ENCODE data around the gene FURIN.
"Not testable (repeated sequence)": the region's sequence is repeated elsewhere in the genome, so short reads cannot be mapped to it uniquely, and the experiment has no call there.

FURIN gene

DNA sequence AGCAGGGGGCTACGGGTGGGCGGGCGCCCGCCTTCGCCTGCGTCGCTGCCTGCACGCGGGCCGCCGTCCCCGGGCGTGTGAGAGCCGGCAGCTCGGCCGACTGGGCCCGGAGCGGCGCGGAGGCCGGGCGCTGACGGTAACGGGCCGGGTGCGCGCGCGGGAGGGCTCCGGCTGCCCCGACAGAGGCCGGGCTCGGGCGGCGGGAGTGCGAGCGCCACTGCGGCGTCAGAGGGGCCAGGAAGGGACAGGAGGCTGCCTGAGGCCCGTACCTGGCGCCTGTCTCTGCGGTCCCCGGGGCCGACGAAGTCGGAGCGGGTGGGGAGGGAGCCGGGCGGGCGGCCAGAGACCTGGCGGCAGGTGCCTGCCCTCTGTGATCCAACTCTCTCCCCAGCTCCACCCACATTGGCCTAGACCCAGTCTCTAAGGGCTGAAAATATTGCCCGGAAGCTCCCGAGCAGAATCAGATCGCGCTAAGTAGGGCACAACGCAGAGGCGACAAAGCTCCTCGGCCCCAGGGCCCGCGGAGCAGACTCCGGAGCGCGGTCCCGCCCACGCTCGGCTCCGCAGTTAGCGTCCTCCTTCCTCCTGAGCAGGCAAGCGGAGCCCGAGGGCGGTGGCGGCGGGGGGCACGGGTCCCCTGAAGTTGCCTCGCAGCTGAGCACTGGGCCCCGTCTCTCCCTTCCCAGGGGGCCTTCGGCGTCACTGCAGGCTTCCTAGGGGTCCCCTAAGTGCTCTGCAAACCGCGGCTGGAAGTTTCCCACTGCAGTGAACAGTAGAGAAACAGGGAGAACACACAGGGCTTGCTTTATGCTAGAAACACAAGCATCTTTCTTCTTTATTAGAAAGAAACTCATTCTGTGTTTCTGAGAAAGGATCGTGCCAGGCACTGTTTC is 34.7 kb downstream of the FURIN start, which contains the start of gene MAN2A2:
Gene MAN2A2, plus strand, starts transcription at position 463 of the 893 bp plus-strand sequence. CDS start 906 bp downstream, outside the sequence.
- DNase-seq (ENCODE audit: low read depth), result peak; percentile 69

DNA sequence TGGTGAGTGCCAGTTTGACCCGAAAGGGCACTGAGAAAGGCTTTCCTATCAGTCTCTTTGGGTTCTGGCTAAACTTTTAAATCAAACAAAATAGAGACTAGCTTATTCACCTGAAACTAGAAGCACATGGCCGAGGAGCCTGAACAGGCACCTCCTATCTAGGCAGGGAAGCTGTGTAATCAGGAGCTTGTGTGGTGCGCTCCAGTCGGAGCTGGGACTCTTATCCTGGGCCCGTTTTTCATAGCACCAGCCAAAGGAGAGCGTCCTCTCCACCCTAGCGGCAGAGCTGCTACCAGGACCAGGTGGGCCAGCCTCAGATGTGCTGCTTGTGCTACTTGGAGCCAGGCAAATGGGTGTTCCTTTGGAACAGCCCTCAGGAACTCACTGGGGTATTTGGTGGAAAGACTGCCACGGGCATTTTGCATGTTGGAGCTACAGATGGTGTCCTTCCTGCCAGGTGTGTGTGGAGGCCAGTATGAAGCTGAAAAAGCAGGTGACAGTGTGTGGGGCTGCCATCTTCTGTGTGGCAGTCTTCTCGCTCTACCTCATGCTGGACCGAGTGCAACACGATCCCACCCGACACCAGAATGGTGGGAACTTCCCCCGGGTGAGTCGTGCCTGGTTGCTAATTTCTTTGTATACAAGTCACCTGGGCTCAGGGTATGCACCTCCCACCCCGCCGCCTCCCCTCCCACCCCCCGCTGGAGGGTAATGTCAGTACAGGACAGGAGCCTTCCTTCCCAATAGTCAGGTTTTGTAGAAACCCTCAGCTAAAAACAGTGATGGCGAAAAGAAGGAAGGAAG is 35.5 kb downstream of the FURIN start:
- no peak for DNase-seq (ENCODE audit: low read depth)

- no peak for DNase-seq (ENCODE audit: low read depth)
Observed at GRCh38 chr15:90904746-90905145, 36.4 kb downstream of the FURIN start.

GRCh38 chr15:90905306-90906180 is 37.2 kb downstream of the FURIN start:
- no peak for DNase-seq (ENCODE audit: low read depth)

DNA sequence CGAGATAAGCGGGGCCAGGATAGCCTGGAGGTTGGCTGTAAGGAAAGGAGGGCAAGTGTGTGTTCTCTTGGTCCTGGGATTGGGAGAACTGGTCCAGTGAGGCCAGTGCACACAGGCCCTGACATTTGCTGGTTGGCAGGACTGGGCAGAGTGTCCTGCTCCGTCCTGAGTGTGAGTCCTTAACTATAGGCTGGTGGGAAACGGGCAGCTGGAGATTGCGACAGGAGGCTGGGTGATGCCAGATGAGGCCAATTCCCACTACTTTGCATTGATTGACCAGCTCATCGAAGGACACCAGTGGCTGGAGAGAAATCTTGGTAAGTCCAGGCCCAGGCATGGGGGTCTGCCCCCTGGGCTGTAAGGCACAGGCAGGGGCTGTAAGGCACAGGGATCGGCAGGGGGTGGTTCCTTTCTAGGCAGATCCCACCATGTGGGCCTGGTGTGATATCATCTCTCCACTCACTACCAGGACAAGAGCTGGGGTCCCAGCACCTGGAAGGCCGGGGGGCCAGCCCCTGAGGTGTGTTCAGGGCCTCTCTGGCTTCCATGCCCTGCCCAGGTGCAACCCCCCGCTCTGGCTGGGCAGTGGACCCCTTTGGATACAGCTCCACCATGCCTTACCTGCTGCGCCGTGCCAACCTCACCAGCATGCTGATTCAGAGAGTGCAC is 37.9 kb downstream of the FURIN start:
- DNase-seq (ENCODE audit: low read depth), result no peak

DNA sequence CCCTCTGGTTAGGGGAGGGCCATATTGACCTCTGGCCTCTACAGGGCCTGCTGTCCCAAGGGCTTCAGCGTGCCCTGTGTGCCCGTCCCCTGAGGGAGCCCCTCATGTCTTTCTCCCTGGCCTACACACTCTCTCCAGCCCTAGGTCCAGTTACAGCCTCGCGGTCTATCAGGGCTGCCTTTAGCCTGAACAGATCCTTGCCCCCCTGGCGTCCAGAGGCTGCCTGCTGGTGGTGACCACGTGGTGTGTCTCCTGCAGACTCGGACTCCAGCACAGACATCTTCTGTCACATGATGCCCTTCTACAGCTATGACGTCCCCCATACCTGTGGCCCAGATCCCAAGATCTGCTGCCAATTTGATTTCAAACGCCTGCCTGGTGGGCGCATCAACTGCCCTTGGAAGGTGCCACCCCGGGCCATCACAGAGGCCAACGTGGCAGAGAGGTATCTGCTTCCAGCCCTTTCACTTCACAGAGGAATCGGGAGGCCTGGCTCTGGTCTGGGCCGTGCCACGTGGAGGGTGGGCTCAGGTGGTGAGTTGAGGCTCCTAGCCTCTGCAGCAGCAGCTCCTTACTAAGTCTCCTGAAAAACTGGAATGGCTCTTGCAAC is 38.8 kb downstream of the FURIN start:
- no peak for DNase-seq (ENCODE audit: low read depth)

DNA sequence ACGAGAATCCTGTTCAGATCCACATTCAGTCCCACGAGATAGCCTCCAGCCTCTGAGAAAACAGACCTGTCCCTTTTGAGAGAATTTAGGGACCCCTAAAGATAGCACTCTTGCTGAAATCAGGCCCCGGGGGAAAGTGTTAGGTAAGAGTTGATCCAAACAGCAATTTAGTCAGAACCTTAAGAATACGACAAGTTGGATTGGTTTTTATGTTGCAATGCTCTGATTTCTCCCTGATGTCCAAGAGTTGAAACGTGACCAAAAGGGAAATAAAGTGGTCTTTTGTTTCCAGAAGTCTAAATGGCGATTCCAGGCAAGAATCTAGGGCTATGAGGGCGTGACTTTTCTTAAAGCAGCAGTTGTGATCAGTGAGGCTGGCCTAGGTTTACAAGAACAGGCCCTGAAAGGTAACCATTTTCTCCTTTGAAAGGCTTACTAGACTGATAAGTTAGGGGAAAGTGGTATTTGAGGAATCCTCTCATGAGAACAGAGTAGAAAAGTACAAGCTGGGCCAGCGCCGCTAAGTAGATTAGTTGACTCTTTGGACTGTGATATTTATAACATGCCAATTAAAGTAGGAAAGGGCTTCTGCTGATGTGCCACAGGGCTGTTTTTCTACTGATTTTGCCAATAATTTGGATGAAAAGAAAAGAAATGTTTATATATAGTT is 39.6 kb downstream of the FURIN start:
- DNase-seq (ENCODE audit: low read depth), result no peak

- DNase-seq (ENCODE audit: low read depth), result not testable (repeated sequence)
Observed at GRCh38 chr15:90909449-90909848, 41.1 kb downstream of the FURIN start.

GRCh38 chr15:90909976-90910375 is 41.6 kb downstream of the FURIN start:
- no peak for DNase-seq (ENCODE audit: low read depth)

- DNase-seq (ENCODE audit: low read depth), result no peak
Observed at GRCh38 chr15:90910441-90911301, 42.3 kb downstream of the FURIN start.

DNA sequence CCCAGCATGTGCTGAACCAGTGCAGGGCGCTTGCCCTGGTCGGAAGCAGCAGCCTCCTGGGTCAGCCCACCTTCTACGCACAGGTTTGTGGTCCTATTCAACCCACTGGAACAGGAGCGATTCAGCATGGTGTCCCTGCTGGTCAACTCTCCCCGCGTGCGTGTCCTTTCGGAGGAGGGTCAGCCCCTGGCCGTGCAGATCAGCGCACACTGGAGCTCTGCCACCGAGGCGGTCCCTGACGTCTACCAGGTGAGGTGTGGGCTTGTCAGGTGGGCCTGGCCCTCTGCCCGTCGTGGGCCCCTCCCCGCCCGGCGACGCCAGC is 42.9 kb downstream of the FURIN start:
- no peak for DNase-seq (ENCODE audit: low read depth)

DNA sequence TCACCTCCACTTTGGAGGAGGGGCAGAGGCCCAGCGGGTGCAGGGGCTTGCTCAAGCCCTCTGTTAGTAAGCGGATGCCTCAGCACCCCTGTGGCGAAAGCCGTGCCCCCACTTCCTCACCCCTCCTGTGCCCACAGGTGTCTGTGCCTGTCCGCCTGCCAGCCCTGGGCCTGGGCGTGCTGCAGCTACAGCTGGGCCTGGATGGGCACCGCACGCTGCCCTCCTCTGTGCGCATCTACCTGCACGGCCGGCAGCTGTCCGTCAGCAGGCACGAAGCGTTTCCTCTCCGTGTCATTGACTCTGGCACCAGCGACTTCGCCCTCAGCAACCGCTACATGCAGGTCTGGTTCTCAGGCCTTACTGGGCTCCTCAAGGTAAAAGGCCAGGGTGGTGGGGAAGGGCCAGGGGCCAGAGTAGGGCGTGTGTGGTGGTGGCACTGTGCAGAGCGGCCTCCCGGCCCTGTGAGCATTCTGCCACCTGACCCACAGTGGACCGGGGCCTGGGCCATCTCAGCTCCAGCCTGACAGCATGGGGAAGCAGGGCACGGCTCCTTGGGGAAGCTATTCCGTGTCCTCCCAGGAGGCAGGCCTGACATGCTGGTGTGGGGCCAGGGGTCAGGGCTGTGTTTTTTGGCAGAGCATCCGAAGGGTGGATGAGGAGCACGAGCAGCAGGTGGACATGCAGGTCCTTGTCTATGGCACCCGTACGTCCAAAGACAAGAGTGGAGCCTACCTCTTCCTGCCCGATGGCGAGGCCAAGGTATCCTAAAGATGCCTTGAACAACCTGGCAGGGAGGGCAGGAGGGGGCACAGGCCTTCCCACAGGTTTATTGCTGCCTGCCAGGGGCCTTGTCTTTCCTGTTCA is 43.8 kb downstream of the FURIN start:
- no peak for DNase-seq (ENCODE audit: low read depth)

- no peak for DNase-seq (ENCODE audit: low read depth)
Observed at GRCh38 chr15:90912770-90913075, 44.3 kb downstream of the FURIN start.

- no peak for DNase-seq (ENCODE audit: low read depth)
Observed at GRCh38 chr15:90913398-90913944, 45.1 kb downstream of the FURIN start.

GRCh38 chr15:90914305-90915080 is 46.1 kb downstream of the FURIN start:
- DNase-seq (ENCODE audit: low read depth), result no peak

GRCh38 chr15:90915216-90915807 is 46.9 kb downstream of the FURIN start:
- DNase-seq (ENCODE audit: low read depth), result no peak

DNA sequence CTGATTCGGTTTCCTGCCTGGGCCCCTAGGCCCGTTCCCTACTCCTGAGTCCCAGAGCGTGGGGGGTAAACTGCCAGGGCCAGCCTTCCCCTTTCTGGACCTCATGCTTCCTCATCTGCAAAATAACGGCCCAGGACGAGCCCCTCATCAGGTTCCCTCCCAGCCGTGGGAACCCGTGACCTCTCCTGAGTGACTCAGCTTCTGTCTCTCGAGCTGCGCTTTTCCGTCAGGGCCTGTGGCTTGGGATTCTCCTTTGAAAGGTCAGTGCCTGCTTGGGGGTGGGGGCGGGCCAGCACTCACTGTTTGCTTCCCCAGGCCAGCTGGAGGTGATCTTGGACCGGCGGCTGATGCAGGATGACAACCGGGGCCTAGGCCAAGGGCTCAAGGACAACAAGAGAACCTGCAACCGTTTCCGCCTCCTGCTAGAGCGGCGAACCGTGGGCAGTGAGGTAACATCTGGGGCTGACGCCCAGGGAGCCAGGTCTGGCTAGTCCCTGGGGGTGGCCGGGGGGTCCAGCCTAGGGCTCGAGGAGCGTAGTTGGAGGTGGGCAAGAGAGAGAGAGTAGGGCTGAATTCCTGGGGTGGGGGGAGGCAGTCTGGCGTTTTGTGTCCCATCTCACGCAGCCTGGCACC is 47.5 kb downstream of the FURIN start:
- no peak for DNase-seq (ENCODE audit: low read depth)
